ENCODE measurements around the gene MAP1LC3B2.

DNA sequence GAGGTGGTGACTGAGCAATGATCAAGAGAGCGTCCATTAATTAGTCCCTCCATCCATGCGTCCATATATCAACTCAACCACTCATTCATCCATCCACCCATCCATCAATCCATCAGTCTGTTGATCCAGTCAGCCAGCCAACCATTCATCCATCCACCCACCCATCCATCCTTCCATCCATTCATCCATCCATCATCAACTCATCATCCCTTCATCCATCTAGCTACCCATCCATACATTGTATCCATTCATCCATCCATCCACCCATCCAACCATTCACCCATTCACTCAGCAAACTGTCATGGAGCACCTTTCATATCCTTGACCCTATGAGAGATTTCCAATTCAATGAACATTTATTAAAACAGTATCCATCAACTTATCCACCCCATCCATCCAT lies 28.1 kb downstream of the MAP1LC3B2 start:
- TF ChIP-seq POLR2A (IDR thresholded peaks at IDR 0.05) (no peak), POLR2AphosphoS5 (IDR thresholded peaks at IDR 0.05) (no peak), EP300 (IDR thresholded peaks at IDR 0.05) (no peak)
- TF ChIP-seq, protein P1, sequence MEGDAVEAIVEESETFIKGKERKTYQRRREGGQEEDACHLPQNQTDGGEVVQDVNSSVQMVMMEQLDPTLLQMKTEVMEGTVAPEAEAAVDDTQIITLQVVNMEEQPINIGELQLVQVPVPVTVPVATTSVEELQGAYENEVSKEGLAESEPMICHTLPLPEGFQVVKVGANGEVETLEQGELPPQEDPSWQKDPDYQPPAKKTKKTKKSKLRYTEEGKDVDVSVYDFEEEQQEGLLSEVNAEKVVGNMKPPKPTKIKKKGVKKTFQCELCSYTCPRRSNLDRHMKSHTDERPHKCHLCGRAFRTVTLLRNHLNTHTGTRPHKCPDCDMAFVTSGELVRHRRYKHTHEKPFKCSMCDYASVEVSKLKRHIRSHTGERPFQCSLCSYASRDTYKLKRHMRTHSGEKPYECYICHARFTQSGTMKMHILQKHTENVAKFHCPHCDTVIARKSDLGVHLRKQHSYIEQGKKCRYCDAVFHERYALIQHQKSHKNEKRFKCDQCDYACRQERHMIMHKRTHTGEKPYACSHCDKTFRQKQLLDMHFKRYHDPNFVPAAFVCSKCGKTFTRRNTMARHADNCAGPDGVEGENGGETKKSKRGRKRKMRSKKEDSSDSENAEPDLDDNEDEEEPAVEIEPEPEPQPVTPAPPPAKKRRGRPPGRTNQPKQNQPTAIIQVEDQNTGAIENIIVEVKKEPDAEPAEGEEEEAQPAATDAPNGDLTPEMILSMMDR (IDR thresholded peaks at IDR 0.05), result no peak

Measured in upper lobe of left lung (tissue), 4 donors.